ENCODE data around the gene TUBB.
"Not testable (repeated sequence)": the region's sequence is repeated elsewhere in the genome, so short reads cannot be mapped to it uniquely, and the experiment has no call there.

TUBB gene

GRCh38 chr6:30759575-30760239 is 39.6 kb downstream of the TUBB start:
- DNase-seq (ENCODE audit: low read depth in 3 of 3) = no peak

- DNase-seq (ENCODE audit: low read depth in 3 of 3) = no peak
Measured at GRCh38 chr6:30760549-30760948, 40.4 kb downstream of the TUBB start.

- no peak for DNase-seq (ENCODE audit: low read depth in 3 of 3)
Measured at GRCh38 chr6:30761791-30762429, 41.8 kb downstream of the TUBB start.

- DNase-seq (ENCODE audit: low read depth in 3 of 3) = no peak
Measured at GRCh38 chr6:30763155-30763617, 43.0 kb downstream of the TUBB start.

GRCh38 chr6:30763618-30764489 is 43.7 kb downstream of the TUBB start:
- DNase-seq (ENCODE audit: low read depth in 3 of 3) = no peak

GRCh38 chr6:30764490-30765043 is 44.4 kb downstream of the TUBB start:
- DNase-seq (ENCODE audit: low read depth in 3 of 3) = not testable (repeated sequence)

GRCh38 chr6:30765495-30765894 is 45.3 kb downstream of the TUBB start:
- not testable (repeated sequence) for DNase-seq (ENCODE audit: low read depth in 3 of 3)

- DNase-seq (ENCODE audit: low read depth in 3 of 3) = no peak
Measured at GRCh38 chr6:30766461-30767157, 46.5 kb downstream of the TUBB start.

GRCh38 chr6:30767158-30767943 is 47.2 kb downstream of the TUBB start:
- no peak for DNase-seq (ENCODE audit: low read depth in 3 of 3)

- no peak for DNase-seq (ENCODE audit: low read depth in 3 of 3)
Measured at GRCh38 chr6:30767944-30768301, 47.8 kb downstream of the TUBB start.

- no peak for DNase-seq (ENCODE audit: low read depth in 3 of 3)
Measured at GRCh38 chr6:30768634-30769087, 48.5 kb downstream of the TUBB start.

GRCh38 chr6:30769088-30769852 is 49.1 kb downstream of the TUBB start:
- DNase-seq (ENCODE audit: low read depth in 3 of 3) = peak; percentile 67 to 84 (median 73)

- no peak for DNase-seq (ENCODE audit: low read depth in 3 of 3)
Measured at GRCh38 chr6:30769853-30770524, 49.8 kb downstream of the TUBB start.

GRCh38 chr6:30770592-30770991 is 50.4 kb downstream of the TUBB start:
- DNase-seq (ENCODE audit: low read depth in 3 of 3) = no peak

- no peak for DNase-seq (ENCODE audit: low read depth in 3 of 3)
Measured at GRCh38 chr6:30774701-30775100, 54.5 kb downstream of the TUBB start.
